HepG2 (cell line): Measurements from ENCODE around the gene ENAH. TPM values are rescaled to one million over a fixed set of nuclear protein-coding genes. Genes with fewer than 3 reads are reported as not detected.

Experiments used
- BHLHE40 ChIP-seq: IDR thresholded peaks from 2 replicates; pipeline ENCODE4 v1.6.1; 2011; ENCODE audit warnings: low read length, improper control_type of control experiment
- ESRRA ChIP-seq: sonication (generic); formaldehyde crosslinking; IDR thresholded peaks from 2 replicates; pipeline ENCODE4 v1.5.1; 2020; ENCODE audit warnings: mild to moderate bottlenecking, low read depth, missing genetic modification reagents
- HOXA9 ChIP-seq: sonication (generic); formaldehyde crosslinking; IDR thresholded peaks from 2 replicates; pipeline ENCODE4 v1.8.1; 2022; ENCODE audit warnings: missing genetic modification reagents, mild to moderate bottlenecking, moderate library complexity, borderline replicate concordance
- SOX13 ChIP-seq, 3 experiments: fragments of 450-650 bp in 1 of 3; sonication (generic) in 1 of 3; formaldehyde crosslinking in 1 of 3; IDR thresholded peaks in 2 of 3; conservative IDR thresholded peaks in 1 of 3; 2 replicates each; pipeline versions ENCODE4 v1.5.0 to v1.6.1; 2016 to 2020; ENCODE audit warnings: antibody characterized with exemption in 1 of 3, mild to moderate bottlenecking in 1 of 3, missing compliant biosample characterization in 1 of 3, missing genetic modification reagents in 1 of 3, moderate library complexity in 1 of 3
- ZFP37 ChIP-seq: sonication (generic); formaldehyde crosslinking; IDR thresholded peaks from 2 replicates; pipeline ENCODE4 v1.4.0; 2020; ENCODE audit warnings: missing genetic modification reagents, borderline replicate concordance
- ZNF589 ChIP-seq: sonication (generic); formaldehyde crosslinking; conservative IDR thresholded peaks from 2 replicates; pipeline ENCODE4 v1.8.0; 2022; ENCODE audit warnings: mild to moderate bottlenecking, moderate library complexity, missing genetic modification reagents
- ZNF709 ChIP-seq: sonication (generic); formaldehyde crosslinking; IDR thresholded peaks from 2 replicates; pipeline ENCODE4 v1.5.0; 2020; ENCODE audit warnings: mild to moderate bottlenecking, missing genetic modification reagents
- ZNF773 ChIP-seq: sonication (generic); formaldehyde crosslinking; IDR thresholded peaks from 2 replicates; pipeline ENCODE4 v1.4.0; 2020; ENCODE audit warnings: missing genetic modification reagents, borderline replicate concordance
- polyA plus RNA-seq, 8 experiments: library from polyadenylated mRNA; depleted of rRNA in 3 of 8; stranded (reverse) in 7 of 8; unstranded in 1 of 8; fragments of >200 nt; fragmentation: Illumina TruSeq in 4 of 8; extraction: Trizol in 4 of 8; gene quantifications; 2 replicates each; pipeline versions ENCODE4 v1.2.1 to v1.2.3, GENCODE V29; 2011 to 2016; ENCODE audit warnings: low read depth in 4 of 8, missing spikeins in 1 of 8, mixed read lengths in 1 of 8; ENCODE audit not compliant: insufficient read depth in 1 of 8
- total RNA-seq, 5 experiments: library from RNA; depleted of rRNA; stranded (reverse); fragments of >200 nt; fragmentation: Illumina TruSeq; extraction: Trizol; gene quantifications; 2 replicates each; pipeline ENCODE4 v1.2.3, GENCODE V29; 2016; ENCODE audit warnings: low read depth in 1 of 5
- TF ChIP-seq, protein P1 (sequence below): IDR thresholded peaks from 2 replicates; pipeline ENCODE4 v1.6.1; 2012; ENCODE audit warnings: low read length, improper control_type of control experiment
- TF ChIP-seq, protein P2 (sequence below): sonication (generic); formaldehyde crosslinking; IDR thresholded peaks from 2 replicates; pipeline ENCODE4 v1.4.0; 2020; ENCODE audit warnings: missing genetic modification reagents
- TF ChIP-seq, protein P3 (sequence below): sonication (generic); formaldehyde crosslinking; IDR thresholded peaks from 2 replicates; pipeline ENCODE4 v1.8.1; 2022; ENCODE audit warnings: low read depth, mild to moderate bottlenecking, missing genetic modification reagents
- TF ChIP-seq, protein P4 (sequence below): IDR thresholded peaks from 2 replicates; pipeline ENCODE4 v1.6.1; 2016; ENCODE audit warnings: mild to moderate bottlenecking, missing biosample characterization, missing genetic modification reagents
- TF ChIP-seq, protein P5 (sequence below): IDR thresholded peaks from 2 replicates; pipeline ENCODE4 v1.6.1; 2016; ENCODE audit warnings: mild to moderate bottlenecking

ENAH gene
- total and polyA plus RNA-seq, 2 of the 13 experiments (the other 11 are each of a cell fraction or from before 2014, with no cell fraction given): 22.1 to 58.3 TPM

DNA sequence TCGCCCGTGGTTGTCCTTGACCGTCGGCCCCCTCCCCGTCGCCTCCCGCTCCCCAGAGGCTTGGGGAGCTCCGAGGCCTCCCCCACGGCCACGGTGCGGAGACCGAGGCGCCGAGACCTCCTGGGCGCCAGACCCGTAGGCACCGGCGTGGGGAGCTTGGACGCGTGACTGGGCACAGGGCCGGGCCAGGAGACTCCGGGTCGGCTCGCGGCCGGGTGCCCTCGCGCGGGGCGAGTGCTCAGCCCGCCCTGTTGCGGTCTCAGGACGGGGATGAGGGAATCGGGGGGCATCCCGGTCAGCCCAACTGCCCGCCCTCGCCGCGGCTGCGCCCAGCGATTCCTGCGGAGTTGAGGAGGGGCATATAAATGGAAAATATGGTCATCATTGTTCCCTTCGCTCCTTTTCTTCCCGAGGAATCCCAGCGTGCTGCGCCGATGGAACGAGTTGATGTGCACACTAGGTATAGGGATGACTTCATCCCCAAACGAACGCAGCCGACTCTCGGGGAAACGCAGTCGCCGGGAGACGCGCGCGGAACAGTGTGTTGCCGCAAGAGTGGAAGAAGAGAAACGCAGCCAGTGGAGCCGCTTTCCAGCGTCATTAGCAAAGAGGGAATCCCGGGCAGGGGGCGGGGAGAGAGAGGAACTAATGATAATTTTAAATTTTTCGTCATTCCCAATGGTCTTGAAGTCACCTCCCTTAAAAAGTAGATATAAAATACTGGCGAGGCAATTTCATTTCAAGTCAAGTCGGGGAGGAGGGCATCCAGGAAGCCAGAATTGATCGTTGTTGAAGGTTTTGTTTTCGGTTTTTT lies 747 bp upstream of the ENAH start (continued):
- TF ChIP-seq, protein P1, sequence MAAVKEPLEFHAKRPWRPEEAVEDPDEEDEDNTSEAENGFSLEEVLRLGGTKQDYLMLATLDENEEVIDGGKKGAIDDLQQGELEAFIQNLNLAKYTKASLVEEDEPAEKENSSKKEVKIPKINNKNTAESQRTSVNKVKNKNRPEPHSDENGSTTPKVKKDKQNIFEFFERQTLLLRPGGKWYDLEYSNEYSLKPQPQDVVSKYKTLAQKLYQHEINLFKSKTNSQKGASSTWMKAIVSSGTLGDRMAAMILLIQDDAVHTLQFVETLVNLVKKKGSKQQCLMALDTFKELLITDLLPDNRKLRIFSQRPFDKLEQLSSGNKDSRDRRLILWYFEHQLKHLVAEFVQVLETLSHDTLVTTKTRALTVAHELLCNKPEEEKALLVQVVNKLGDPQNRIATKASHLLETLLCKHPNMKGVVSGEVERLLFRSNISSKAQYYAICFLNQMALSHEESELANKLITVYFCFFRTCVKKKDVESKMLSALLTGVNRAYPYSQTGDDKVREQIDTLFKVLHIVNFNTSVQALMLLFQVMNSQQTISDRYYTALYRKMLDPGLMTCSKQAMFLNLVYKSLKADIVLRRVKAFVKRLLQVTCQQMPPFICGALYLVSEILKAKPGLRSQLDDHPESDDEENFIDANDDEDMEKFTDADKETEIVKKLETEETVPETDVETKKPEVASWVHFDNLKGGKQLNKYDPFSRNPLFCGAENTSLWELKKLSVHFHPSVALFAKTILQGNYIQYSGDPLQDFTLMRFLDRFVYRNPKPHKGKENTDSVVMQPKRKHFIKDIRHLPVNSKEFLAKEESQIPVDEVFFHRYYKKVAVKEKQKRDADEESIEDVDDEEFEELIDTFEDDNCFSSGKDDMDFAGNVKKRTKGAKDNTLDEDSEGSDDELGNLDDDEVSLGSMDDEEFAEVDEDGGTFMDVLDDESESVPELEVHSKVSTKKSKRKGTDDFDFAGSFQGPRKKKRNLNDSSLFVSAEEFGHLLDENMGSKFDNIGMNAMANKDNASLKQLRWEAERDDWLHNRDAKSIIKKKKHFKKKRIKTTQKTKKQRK: no peak
- TF ChIP-seq BHLHE40 (no peak), SOX13 (IDR thresholded peaks at IDR 0.05) (no peak), SOX13 (CRISPR knock-in tag; conservative IDR thresholded peaks at IDR 0.05 in 1 of 2, IDR thresholded peaks at IDR 0.05 in 1 of 2) (peak in 1 of 2 experiments; percentile 24; a peak in 1 of 4 replicates), ESRRA (CRISPR knock-in tag) (peak; percentile 45; the same call in 1 of the 2 replicates), ZNF589 (peak; percentile 77), ZFP37 (CRISPR knock-in tag) (no peak), ZNF773 (CRISPR knock-in tag) (no peak), ZNF709 (no peak), HOXA9 (CRISPR knock-in tag) (0 out of 2 replicates have a peak, but pooled peaks have one; percentile 32)
- TF ChIP-seq, protein P2, sequence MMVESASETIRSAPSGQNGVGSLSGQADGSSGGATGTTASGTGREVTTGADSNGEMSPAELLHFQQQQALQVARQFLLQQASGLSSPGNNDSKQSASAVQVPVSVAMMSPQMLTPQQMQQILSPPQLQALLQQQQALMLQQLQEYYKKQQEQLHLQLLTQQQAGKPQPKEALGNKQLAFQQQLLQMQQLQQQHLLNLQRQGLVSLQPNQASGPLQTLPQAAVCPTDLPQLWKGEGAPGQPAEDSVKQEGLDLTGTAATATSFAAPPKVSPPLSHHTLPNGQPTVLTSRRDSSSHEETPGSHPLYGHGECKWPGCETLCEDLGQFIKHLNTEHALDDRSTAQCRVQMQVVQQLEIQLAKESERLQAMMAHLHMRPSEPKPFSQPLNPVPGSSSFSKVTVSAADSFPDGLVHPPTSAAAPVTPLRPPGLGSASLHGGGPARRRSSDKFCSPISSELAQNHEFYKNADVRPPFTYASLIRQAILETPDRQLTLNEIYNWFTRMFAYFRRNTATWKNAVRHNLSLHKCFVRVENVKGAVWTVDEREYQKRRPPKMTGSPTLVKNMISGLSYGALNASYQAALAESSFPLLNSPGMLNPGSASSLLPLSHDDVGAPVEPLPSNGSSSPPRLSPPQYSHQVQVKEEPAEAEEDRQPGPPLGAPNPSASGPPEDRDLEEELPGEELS (CRISPR knock-in tag): no peak
- TF ChIP-seq, protein P3, sequence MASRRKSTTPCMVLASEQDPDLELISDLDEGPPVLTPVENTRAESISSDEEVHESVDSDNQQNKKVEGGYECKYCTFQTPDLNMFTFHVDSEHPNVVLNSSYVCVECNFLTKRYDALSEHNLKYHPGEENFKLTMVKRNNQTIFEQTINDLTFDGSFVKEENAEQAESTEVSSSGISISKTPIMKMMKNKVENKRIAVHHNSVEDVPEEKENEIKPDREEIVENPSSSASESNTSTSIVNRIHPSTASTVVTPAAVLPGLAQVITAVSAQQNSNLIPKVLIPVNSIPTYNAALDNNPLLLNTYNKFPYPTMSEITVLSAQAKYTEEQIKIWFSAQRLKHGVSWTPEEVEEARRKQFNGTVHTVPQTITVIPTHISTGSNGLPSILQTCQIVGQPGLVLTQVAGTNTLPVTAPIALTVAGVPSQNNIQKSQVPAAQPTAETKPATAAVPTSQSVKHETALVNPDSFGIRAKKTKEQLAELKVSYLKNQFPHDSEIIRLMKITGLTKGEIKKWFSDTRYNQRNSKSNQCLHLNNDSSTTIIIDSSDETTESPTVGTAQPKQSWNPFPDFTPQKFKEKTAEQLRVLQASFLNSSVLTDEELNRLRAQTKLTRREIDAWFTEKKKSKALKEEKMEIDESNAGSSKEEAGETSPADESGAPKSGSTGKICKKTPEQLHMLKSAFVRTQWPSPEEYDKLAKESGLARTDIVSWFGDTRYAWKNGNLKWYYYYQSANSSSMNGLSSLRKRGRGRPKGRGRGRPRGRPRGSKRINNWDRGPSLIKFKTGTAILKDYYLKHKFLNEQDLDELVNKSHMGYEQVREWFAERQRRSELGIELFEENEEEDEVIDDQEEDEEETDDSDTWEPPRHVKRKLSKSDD (CRISPR knock-in tag): no peak
- TF ChIP-seq, protein P4, sequence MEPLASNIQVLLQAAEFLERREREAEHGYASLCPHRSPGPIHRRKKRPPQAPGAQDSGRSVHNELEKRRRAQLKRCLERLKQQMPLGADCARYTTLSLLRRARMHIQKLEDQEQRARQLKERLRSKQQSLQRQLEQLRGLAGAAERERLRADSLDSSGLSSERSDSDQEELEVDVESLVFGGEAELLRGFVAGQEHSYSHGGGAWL: 0 out of 2 replicates have a peak, but pooled peaks have one; percentile 46
- TF ChIP-seq, protein P5, sequence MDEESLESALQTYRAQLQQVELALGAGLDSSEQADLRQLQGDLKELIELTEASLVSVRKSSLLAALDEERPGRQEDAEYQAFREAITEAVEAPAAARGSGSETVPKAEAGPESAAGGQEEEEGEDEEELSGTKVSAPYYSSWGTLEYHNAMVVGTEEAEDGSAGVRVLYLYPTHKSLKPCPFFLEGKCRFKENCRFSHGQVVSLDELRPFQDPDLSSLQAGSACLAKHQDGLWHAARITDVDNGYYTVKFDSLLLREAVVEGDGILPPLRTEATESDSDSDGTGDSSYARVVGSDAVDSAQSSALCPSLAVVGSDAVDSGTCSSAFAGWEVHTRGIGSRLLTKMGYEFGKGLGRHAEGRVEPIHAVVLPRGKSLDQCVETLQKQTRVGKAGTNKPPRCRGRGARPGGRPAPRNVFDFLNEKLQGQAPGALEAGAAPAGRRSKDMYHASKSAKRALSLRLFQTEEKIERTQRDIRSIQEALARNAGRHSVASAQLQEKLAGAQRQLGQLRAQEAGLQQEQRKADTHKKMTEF: peak; percentile 58; the same call in 1 of the 2 replicates
